Mesendoderm (in vitro differentiated cells): Measurements from ENCODE around the gene FKBP2.

Experiments
- DNase-seq: peaks from one replicate; pipeline ENCODE4 v3.0.0; 2013
- H2AK5ac ChIP-seq: 2 replicates; pipeline ENCODE4 v1.6.1; 2013; ENCODE audit warnings: low read length, inconsistent platforms
- H2BK120ac ChIP-seq: 2 replicates; pipeline ENCODE4 v1.6.1; 2013; ENCODE audit warnings: low read depth, mild to moderate bottlenecking, low read length, moderate library complexity, mixed read lengths
- H2BK15ac ChIP-seq: replicated peaks from 2 replicates; pipeline ENCODE4 v1.6.1; 2013; ENCODE audit warnings: low read depth, mild to moderate bottlenecking, moderate library complexity
- H2BK5ac ChIP-seq: 2 replicates; pipeline ENCODE4 v1.6.1; 2013; ENCODE audit warnings: low read length, inconsistent platforms
- H3K18ac ChIP-seq: 2 replicates; pipeline ENCODE4 v1.6.1; 2013; ENCODE audit warnings: mild to moderate bottlenecking, low read length, mixed read lengths
- H3K23ac ChIP-seq: one replicate; pipeline ENCODE4 v1.6.1; 2013; ENCODE audit warnings: low read length
- H3K27ac ChIP-seq: 2 replicates; pipeline ENCODE4 v1.5.1; 2013; ENCODE audit warnings: low read depth, mild to moderate bottlenecking, inconsistent platforms, low read length, moderate library complexity
- H3K27me3 ChIP-seq: 2 replicates; pipeline ENCODE4 v1.6.1; 2013; ENCODE audit warnings: low read length, control low read depth, mild to moderate bottlenecking, inconsistent platforms; ENCODE audit not compliant: insufficient read depth, poor library complexity
- H3K36me3 ChIP-seq: 2 replicates; pipeline ENCODE4 v1.6.1; 2013; ENCODE audit warnings: low read length, inconsistent platforms; ENCODE audit not compliant: control insufficient read depth, insufficient read depth
- H3K4ac ChIP-seq: one replicate; pipeline ENCODE4 v1.6.1; 2013; ENCODE audit warnings: low read depth, mild to moderate bottlenecking, low read length, moderate library complexity
- H3K4me1 ChIP-seq: 2 replicates; pipeline ENCODE4 v1.6.1; 2013; ENCODE audit warnings: low read depth, low read length, inconsistent platforms; ENCODE audit not compliant: control insufficient read depth
- H3K4me2 ChIP-seq: 2 replicates; pipeline ENCODE4 v1.6.1; 2013; ENCODE audit warnings: low read length
- H3K4me3 ChIP-seq: 2 replicates; pipeline ENCODE4 v1.5.1; 2013; ENCODE audit warnings: mild to moderate bottlenecking, low read length
- H3K56ac ChIP-seq: one replicate; pipeline ENCODE4 v1.6.1; 2013; ENCODE audit warnings: low read length
- H3K79me1 ChIP-seq: 2 replicates; pipeline ENCODE4 v1.6.1; 2013; ENCODE audit warnings: low read length, inconsistent platforms
- H3K79me2 ChIP-seq: 2 replicates; pipeline ENCODE4 v1.6.1; 2013; ENCODE audit warnings: mild to moderate bottlenecking, low read length; ENCODE audit not compliant: control insufficient read depth, insufficient read depth
- H3K9ac ChIP-seq: 2 replicates; pipeline ENCODE4 v1.6.1; 2013; ENCODE audit warnings: low read length, inconsistent platforms
- H4K5ac ChIP-seq: one replicate; pipeline ENCODE4 v1.6.1; 2013; ENCODE audit warnings: low read length
- H4K8ac ChIP-seq: one replicate; pipeline ENCODE4 v1.6.1; 2013; ENCODE audit warnings: low read depth, mild to moderate bottlenecking, control low read depth, low read length, moderate library complexity
- WGBS: extraction: QIAGEN DNeasy Blood & Tissue Kit; methylation state at CpG from one replicate; pipeline ENCODE4 v1.1.7; 2013; ENCODE audit warnings: low lambda C conversion rate, missing lambda C conversion rate; ENCODE audit not compliant: insufficient coverage; ENCODE audit errors: extremely low coverage; 5-methylcytosine and 5-hydroxymethylcytosine counted together

The FKBP2 gene

DNA sequence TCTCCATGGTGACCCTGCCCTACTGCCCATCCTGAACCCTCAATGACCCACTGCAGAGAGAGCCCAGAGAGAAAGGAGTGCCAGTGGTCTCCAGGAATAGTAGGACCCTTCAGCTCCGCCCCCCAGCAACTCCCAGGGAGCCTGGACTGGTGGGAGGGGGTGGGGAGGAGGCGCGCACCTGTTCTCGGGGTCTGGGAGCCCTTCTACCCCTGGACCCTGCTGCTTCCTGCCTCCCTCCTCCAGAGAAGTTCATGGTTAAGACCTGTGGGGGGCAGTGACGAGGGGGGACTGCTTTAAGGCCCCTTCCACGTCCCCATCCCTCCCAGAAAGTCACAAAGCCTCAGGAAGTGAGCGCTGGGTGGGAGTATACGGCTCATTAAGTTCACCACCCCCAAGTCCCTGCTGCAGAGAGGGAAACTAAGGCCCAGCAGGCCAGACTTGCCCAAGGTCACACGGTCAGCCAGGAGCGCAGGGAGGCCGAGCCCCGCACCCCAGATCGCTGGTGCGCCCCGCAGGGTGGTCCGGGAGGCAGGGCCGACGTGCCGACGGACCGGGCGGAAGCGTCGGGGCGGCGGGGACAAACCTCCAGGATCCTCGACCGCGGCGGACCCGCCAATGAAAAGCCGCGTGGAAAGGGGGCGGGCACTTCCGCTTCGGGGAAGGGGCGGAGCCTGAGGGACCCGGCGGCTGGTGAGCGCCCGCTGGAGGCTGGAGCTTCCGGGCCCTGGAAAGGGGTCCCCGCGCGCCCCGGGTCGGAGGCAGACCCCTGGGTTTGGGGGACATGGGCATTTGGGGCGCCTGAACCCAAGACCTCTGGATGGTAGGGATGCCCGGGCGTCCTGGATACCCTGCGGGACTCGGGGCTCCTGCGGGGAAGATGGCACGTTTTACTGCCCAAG lies 15.0 kb upstream of the FKBP2 start, which contains the start of the genes NUDT22 and TRPT1:
TSS of gene NUDT22 (plus strand) at position 667 of the 899 bp plus-strand sequence. CDS start 379 bp downstream, outside the sequence.
TSS of gene TRPT1 (minus strand) at position 579 of the 899 bp plus-strand sequence. CDS start at position 253, 326 bp downstream.
- Histone ChIP-seq H3K4me3 (peak within 1 kb of the TSS; percentile 77), H3K18ac (peak within 1 kb of the TSS; percentile 44), H3K4me1 (peaks cover 2% of the 10 kb centered on the region), H3K23ac (peak within 1 kb of the TSS; percentile 29), H3K79me1 (peaks cover 4% of the 10 kb centered on the region), H4K8ac (peak within 1 kb of the TSS; percentile 41), H3K4me2 (peak within 1 kb of the TSS; percentile 83), H4K5ac (no peak within 1 kb of the TSS), H3K27ac (peak within 1 kb of the TSS; percentile 45), H3K36me3 (no peaks in the 10 kb centered on the region), H3K56ac (peak within 1 kb of the TSS; percentile 97), H3K79me2 (no peaks in the 10 kb centered on the region), H3K9ac (peak within 1 kb of the TSS; percentile 96), H2AK5ac (no peak within 1 kb of the TSS), H2BK15ac (no peak within 1 kb of the TSS), H2BK5ac (peak within 1 kb of the TSS; percentile 80), H2BK120ac (no peak within 1 kb of the TSS), H3K4ac (peak within 1 kb of the TSS; percentile 25), H3K27me3 (no peaks in the 10 kb centered on the region)
- WGBS, result no CpG with 5 or more reads among the region's 54 CpGs
- peak; percentile 85 for DNase-seq

DNA sequence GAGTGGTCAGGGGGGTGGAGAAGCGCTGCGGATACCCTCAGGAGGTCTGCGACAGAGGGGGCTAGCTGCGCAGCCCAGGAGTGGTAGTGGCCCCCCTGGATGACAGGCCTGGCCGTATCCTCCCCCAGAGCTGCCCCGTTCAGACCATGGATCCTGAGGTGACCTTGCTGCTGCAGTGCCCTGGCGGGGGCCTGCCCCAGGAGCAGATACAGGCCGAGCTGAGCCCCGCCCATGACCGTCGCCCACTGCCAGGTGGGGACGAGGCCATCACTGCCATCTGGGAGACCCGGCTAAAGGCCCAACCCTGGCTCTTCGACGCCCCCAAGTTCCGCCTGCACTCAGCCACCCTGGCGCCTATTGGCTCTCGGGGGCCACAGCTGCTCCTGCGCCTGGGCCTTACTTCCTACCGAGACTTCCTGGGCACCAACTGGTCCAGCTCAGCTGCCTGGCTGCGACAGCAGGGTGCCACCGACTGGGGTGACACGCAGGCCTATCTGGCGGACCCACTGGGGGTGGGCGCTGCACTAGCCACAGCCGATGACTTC lies 14.3 kb upstream of the FKBP2 start:
- no peaks in the 10 kb centered on the region for H3K27me3 ChIP-seq
- no peak overlapping the region for H4K8ac ChIP-seq
- no CpG with 5 or more reads among the region's 26 CpGs for WGBS
- DNase-seq, result no peak
- peak overlapping the region; percentile 89 for H3K56ac ChIP-seq
- no peak overlapping the region for H2AK5ac ChIP-seq
- peak overlapping the region; percentile 44 for H3K18ac ChIP-seq
- peak overlapping the region; percentile 29 for H3K23ac ChIP-seq
- H4K5ac ChIP-seq, result no peak overlapping the region
- H3K4ac ChIP-seq, result no peak overlapping the region
- H2BK120ac ChIP-seq, result no peak overlapping the region
- H3K4me1 ChIP-seq, result peaks cover 4% of the 10 kb centered on the region
- peaks cover 4% of the 10 kb centered on the region for H3K79me1 ChIP-seq
- no peaks in the 10 kb centered on the region for H3K79me2 ChIP-seq
- H3K9ac ChIP-seq, result peak overlapping the region; percentile 96
- peak overlapping the region; percentile 6 for H2BK5ac ChIP-seq
- H3K36me3 ChIP-seq, result no peaks in the 10 kb centered on the region
- peak overlapping the region; percentile 55 for H3K4me2 ChIP-seq
- H3K27ac ChIP-seq, result no peak overlapping the region
- H3K4me3 ChIP-seq, result peak overlapping the region; percentile 77
- H2BK15ac ChIP-seq, result no peak overlapping the region

DNA sequence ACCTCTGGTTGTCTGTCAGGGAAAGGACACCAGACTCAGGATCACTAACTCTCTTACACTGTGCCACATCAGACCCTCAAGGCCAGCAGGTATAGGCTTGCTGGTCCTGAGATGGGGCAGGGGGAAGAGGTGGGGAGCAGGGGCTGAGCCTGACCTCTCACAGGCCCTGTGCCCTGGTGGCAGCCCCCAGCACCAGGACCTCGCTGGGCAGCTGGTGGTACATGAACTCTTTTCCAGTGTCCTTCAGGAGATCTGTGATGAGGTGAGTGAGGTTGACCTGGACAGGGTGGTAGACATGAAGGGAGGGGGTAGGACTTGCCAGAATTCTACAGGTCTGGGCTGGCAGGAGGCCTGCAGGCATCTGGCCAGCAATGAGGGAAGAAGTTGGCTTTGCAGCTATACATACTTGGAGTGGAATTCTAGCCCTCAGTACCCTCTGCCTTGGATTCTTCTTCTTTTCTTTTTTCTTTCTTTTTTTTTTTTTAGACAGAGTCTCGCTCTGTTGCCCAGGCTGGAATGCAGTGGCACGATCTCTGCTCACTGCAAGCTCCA lies 13.4 kb upstream of the FKBP2 start:
- Histone ChIP-seq H3K18ac (no peak overlapping the region), H3K79me2 (no peaks in the 10 kb centered on the region), H3K23ac (no peak overlapping the region), H3K79me1 (peaks cover 4% of the 10 kb centered on the region), H2BK120ac (no peak overlapping the region), H4K8ac (no peak overlapping the region), H3K27ac (no peak overlapping the region), H4K5ac (no peak overlapping the region), H2BK5ac (no peak overlapping the region), H3K4me2 (no peak overlapping the region), H3K27me3 (no peaks in the 10 kb centered on the region), H2BK15ac (no peak overlapping the region), H3K4me3 (no peak overlapping the region), H3K9ac (peak overlapping the region; percentile 2), H3K36me3 (no peaks in the 10 kb centered on the region), H3K56ac (peak overlapping the region; percentile 58), H3K4ac (no peak overlapping the region), H2AK5ac (no peak overlapping the region), H3K4me1 (peaks cover 4% of the 10 kb centered on the region)
- WGBS, result no CpG with 5 or more reads among the region's 3 CpGs
- DNase-seq, result no peak

DNA sequence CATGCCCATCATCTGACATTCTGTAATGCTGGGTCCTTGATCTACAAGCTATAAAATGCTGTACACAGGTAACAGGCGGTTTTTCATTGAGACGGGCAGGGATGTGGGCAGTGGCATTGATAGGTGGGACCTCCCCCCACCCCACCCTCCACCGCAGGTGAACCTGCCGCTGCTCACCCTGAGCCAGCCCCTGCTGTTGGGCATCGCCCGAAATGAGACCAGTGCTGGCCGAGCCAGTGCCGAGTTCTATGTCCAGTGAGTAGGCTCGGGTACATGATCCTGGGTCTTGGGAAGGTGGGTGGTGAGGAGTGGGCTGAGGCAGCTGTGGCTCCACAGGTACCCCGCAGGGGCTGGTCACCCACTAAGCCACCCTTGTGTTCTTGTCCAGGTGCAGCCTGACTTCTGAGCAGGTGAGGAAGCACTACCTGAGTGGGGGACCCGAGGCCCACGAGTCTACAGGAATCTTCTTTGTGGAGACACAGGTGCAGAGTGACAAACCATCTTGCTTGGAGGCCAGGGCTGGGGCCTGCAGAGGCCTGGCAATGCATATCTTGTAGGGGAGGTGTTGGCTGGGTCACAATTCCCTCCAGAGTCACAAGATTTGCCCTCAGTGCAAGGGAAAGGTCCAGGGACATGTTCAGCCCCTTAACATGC lies 11.7 kb upstream of the FKBP2 start:
- no peaks in the 10 kb centered on the region for H3K79me2 ChIP-seq
- H2BK5ac ChIP-seq, result no peak overlapping the region
- no peak overlapping the region for H3K4me3 ChIP-seq
- DNase-seq, result no peak
- no peak overlapping the region for H3K18ac ChIP-seq
- H4K8ac ChIP-seq, result no peak overlapping the region
- no peak overlapping the region for H2BK120ac ChIP-seq
- no peaks in the 10 kb centered on the region for H3K36me3 ChIP-seq
- no peak overlapping the region for H2AK5ac ChIP-seq
- no peak overlapping the region for H3K4me2 ChIP-seq
- H3K56ac ChIP-seq, result no peak overlapping the region
- H3K23ac ChIP-seq, result no peak overlapping the region
- H3K27ac ChIP-seq, result no peak overlapping the region
- no peak overlapping the region for H2BK15ac ChIP-seq
- no CpG with 5 or more reads among the region's 12 CpGs for WGBS
- H4K5ac ChIP-seq, result no peak overlapping the region
- H3K79me1 ChIP-seq, result peaks cover 4% of the 10 kb centered on the region
- no peak overlapping the region for H3K4ac ChIP-seq
- H3K4me1 ChIP-seq, result peaks cover 6% of the 10 kb centered on the region
- H3K9ac ChIP-seq, result peak overlapping the region; percentile 76
- no peaks in the 10 kb centered on the region for H3K27me3 ChIP-seq

DNA sequence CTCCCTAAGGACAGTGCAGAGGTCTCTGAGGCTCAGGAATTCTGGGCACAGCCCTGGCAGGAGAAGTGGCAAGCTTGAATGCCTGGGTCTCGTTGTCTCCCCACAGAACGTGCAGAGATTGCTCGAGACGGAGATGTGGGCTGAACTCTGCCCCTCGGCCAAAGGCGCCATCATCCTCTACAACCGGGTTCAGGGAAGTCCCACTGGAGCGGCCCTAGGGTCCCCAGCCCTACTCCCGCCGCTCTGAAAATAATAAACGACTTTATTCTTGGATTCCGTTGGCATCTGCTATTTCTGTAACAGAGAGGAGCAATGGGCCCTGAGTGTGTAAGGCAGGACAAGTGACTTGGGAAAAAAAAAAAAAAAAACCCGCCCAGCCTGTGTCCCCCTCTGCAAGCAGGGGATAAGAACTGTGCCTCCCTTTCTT lies 11.1 kb upstream of the FKBP2 start:
- Histone ChIP-seq H3K4me3 (peak overlapping the region; percentile 30), H4K5ac (no peak overlapping the region), H3K79me1 (peaks cover 4% of the 10 kb centered on the region)

More for the DNA sequence above, 11.1 kb upstream of the FKBP2 start:
- Histone ChIP-seq H3K4ac (no peak overlapping the region), H3K27ac (peak overlapping the region; percentile 38), H2AK5ac (no peak overlapping the region), H3K4me2 (peak overlapping the region; percentile 94), H3K4me1 (peaks cover 6% of the 10 kb centered on the region), H3K27me3 (no peaks in the 10 kb centered on the region), H3K9ac (peak overlapping the region; percentile 76), H3K56ac (peak overlapping the region; percentile 87), H3K23ac (no peak overlapping the region), H3K36me3 (no peaks in the 10 kb centered on the region), H3K79me2 (no peaks in the 10 kb centered on the region), H2BK15ac (no peak overlapping the region), H3K18ac (no peak overlapping the region), H2BK5ac (no peak overlapping the region), H2BK120ac (no peak overlapping the region), H4K8ac (no peak overlapping the region)
- no CpG with 5 or more reads among the region's 13 CpGs for WGBS
- no peak for DNase-seq
